Memory B cell (primary cell): ENCODE measurements around the gene LRRC34.

Experiments
- ATAC-seq: fragments of 150-1000 bp; cut with Tn5 transposase; 2 replicates; pipeline ENCODE4 v1.10.0; 2021; ENCODE audit warnings: low read depth, mild to moderate bottlenecking, moderate library complexity
- DNase-seq, 2 donors: peaks; one replicate each; pipeline ENCODE4 v3.0.0; 2022; ENCODE audit warnings: low spot score in 2 of 2
- H3K27ac Mint-ChIP-seq: one replicate; pipeline ENCODE4 v1.8.0; 2022; ENCODE audit warnings: mild to moderate bottlenecking, moderate library complexity, mixed read lengths
- H3K27me3 Mint-ChIP-seq: one replicate; pipeline ENCODE4 v1.8.0; 2022; ENCODE audit warnings: mixed read lengths
- H3K36me3 Mint-ChIP-seq: one replicate; pipeline ENCODE4 v1.8.0; 2022; ENCODE audit warnings: mild to moderate bottlenecking, mixed read lengths
- H3K4me1 Mint-ChIP-seq: one replicate; pipeline ENCODE4 v1.8.0; 2022; ENCODE audit warnings: mixed read lengths
- H3K4me3 Mint-ChIP-seq: one replicate; pipeline ENCODE4 v1.8.0; 2022; ENCODE audit warnings: mild to moderate bottlenecking, moderate library complexity, mixed read lengths
- H3K9me3 Mint-ChIP-seq: one replicate; pipeline ENCODE4 v1.8.0; 2022; ENCODE audit warnings: mixed read lengths

The LRRC34 gene

DNA sequence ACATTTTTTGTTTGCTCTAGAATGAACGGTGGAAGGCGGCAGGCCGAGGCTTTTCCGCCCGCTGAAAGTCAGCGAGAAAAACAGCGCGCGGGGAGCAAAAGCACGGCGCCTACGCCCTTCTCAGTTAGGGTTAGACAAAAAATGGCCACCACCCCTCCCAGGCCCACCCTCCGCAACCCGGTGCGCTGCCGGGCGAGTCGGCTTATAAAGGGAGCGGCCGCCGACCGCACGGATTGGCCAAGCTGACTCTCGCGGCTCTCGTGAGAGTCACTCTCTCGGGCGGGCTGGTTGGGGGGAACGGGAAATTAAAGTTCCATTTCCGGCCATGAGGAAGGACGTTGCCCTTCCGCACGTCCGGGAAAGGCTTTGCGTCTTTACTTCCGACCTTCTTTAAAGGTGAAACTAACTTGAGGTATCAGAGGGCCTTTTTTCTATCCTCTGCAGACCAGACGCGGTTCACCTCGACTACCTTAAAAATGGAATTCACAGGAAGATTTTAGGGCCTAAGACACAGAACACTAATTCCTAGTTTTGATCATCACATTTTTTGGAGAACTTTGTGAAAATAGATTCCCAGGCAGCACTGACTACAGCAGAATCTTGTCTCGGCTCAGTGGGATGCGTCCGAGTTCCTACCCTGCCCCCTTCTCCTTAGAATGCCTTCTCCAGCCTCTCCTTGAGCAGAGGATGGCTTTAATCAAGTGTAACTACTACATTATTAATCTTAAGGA is 47.7 kb downstream of the LRRC34 start, which contains the start of gene TERC:
Gene TERC, minus strand, starts transcription at position 179 of the 731 bp plus-strand sequence.
- DNase-seq (peak in 1 of 2 donors; percentile 83), ATAC-seq (peak; percentile 79)
- Mint-ChIP-seq H3K27me3 (no peaks in the 10 kb centered on the region), H3K4me3 (peak within 1 kb of the TSS; percentile 96), H3K27ac (peak within 1 kb of the TSS; percentile 96), H3K9me3 (peaks cover 5% of the 10 kb centered on the region), H3K36me3 (no peaks in the 10 kb centered on the region), H3K4me1 (peaks cover 8% of the 10 kb centered on the region)

DNA sequence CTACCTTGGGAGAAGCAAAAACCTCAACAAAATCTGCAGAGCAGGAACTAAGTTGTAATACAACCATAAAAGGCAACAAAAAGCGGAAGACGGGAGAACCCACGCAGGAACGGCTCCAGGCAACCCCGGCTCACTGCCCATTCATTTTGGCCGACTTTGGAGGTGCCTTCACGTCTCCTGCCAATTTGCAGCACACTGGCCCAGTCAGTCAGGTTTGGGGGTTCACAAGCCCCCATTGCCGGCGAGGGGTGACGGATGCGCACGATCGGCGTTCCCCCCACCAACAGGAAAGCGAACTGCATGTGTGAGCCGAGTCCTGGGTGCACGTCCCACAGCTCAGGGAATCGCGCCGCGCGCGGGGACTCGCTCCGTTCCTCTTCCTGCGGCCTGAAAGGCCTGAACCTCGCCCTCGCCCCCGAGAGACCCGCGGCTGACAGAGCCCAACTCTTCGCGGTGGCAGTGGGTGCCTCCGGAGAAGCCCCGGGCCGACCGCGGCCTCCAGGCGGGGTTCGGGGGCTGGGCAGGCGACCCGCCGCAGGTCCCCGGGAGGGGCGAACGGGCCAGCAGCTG is 48.3 kb downstream of the LRRC34 start:
- Mint-ChIP-seq H3K4me1 (peaks cover 8% of the 10 kb centered on the region), H3K36me3 (no peaks in the 10 kb centered on the region), H3K9me3 (peaks cover 5% of the 10 kb centered on the region), H3K27me3 (no peaks in the 10 kb centered on the region), H3K4me3 (peak overlapping the region; percentile 96), H3K27ac (peak overlapping the region; percentile 96)
- peak; percentile 50 for ATAC-seq
- DNase-seq = peak; percentile 62 to 78

DNA sequence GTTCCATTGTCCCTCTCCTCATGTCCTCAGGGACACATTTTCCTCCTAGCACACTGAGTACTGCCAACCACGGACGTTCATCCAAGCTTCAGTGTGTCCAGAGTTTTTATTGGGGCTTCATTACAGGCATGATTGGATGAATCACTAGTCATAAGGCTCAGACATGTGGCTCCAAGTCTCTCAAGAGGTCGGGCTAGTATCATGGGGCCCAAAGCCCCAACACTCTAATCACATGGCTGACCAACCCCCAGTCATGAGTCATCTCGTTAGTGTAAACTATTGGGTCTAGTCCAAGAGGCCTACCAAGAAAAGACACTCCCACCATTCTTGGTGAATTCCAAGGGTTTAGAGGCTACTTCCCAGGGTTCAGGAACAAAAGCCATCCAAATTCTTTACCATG is 52.2 kb downstream of the LRRC34 start:
- no peaks in the 10 kb centered on the region for H3K36me3 Mint-ChIP-seq
- H3K4me1 Mint-ChIP-seq = peaks cover 10% of the 10 kb centered on the region
- no peaks in the 10 kb centered on the region for H3K9me3 Mint-ChIP-seq
- peaks cover 5% of the 10 kb centered on the region for H3K27me3 Mint-ChIP-seq
- ATAC-seq (no peak), DNase-seq (no peak)
- H3K27ac Mint-ChIP-seq = no peak overlapping the region
- no peak overlapping the region for H3K4me3 Mint-ChIP-seq

GRCh38 chr3:169759256-169759655 is 53.4 kb downstream of the LRRC34 start:
- no peaks in the 10 kb centered on the region for H3K36me3 Mint-ChIP-seq
- H3K27me3 Mint-ChIP-seq = peaks cover 10% of the 10 kb centered on the region
- DNase-seq (no peak), ATAC-seq (no peak)
- H3K9me3 Mint-ChIP-seq = no peaks in the 10 kb centered on the region
- H3K4me1 Mint-ChIP-seq = peaks cover 10% of the 10 kb centered on the region
- no peak overlapping the region for H3K27ac Mint-ChIP-seq
- no peak overlapping the region for H3K4me3 Mint-ChIP-seq

GRCh38 chr3:169758359-169758994 is 54.2 kb downstream of the LRRC34 start:
- DNase-seq (no peak), ATAC-seq (no peak)
- Mint-ChIP-seq H3K4me3 (no peak overlapping the region), H3K27me3 (peaks cover 10% of the 10 kb centered on the region), H3K4me1 (peaks cover 4% of the 10 kb centered on the region), H3K27ac (no peak overlapping the region), H3K36me3 (no peaks in the 10 kb centered on the region), H3K9me3 (no peaks in the 10 kb centered on the region)

- no peaks in the 10 kb centered on the region for H3K9me3 Mint-ChIP-seq
- peaks cover 13% of the 10 kb centered on the region for H3K27me3 Mint-ChIP-seq
- H3K36me3 Mint-ChIP-seq = no peaks in the 10 kb centered on the region
- H3K27ac Mint-ChIP-seq = no peak overlapping the region
- peaks cover 4% of the 10 kb centered on the region for H3K4me1 Mint-ChIP-seq
- ATAC-seq (no peak), DNase-seq (no peak)
- no peak overlapping the region for H3K4me3 Mint-ChIP-seq
Observed at GRCh38 chr3:169755488-169755887, 57.2 kb downstream of the LRRC34 start.

DNA sequence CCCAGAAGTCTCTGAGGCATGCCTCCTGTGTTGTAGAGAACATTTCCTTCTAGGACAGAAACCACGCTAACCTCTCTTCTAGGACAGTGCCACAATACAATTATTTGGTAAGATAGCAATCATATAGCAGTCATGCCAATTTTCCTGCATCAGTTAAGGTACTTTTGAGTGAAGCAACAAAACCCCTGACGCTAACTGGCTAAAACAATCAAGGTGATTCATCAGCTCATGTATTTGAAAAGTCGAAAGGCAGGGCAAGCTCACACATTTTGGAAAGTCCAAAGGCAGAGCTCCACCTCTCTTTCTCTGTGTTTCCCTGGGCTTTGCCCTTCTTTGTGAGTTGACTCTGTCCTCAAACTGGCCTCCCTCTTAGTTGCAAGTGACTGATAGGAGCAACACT is 58.0 kb downstream of the LRRC34 start:
- Mint-ChIP-seq H3K9me3 (no peaks in the 10 kb centered on the region), H3K27ac (no peak overlapping the region), H3K36me3 (no peaks in the 10 kb centered on the region), H3K4me3 (no peak overlapping the region), H3K4me1 (peaks cover 4% of the 10 kb centered on the region), H3K27me3 (peaks cover 15% of the 10 kb centered on the region)
- DNase-seq (no peak), ATAC-seq (no peak)

GRCh38 chr3:169751875-169752274 is 60.8 kb downstream of the LRRC34 start:
- no peak for ATAC-seq
- DNase-seq = no peak
- Mint-ChIP-seq H3K27ac (no peak overlapping the region), H3K4me1 (peaks cover 2% of the 10 kb centered on the region), H3K27me3 (peaks cover 27% of the 10 kb centered on the region), H3K9me3 (no peaks in the 10 kb centered on the region), H3K36me3 (no peaks in the 10 kb centered on the region), H3K4me3 (no peak overlapping the region)

DNA sequence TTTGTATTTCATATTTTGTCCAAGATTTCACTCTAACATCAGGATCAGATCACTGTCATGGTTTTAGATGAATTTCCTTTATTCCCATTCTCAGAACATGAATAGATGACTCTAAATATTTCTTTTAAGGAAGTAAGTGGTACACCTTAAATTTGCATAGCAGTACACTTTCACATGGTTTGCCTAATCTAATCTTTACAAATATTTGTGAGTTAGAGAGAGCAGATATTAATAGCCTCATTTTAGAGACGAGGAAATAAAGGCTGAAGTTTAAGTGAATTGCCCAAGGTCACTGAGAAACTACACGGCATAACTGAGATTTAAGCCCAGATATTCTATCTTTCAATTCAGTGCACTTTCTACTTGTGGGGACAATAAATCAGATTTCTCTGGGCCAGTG is 62.0 kb downstream of the LRRC34 start:
- Mint-ChIP-seq H3K36me3 (no peaks in the 10 kb centered on the region), H3K27me3 (peaks cover 26% of the 10 kb centered on the region), H3K4me1 (peaks cover 2% of the 10 kb centered on the region), H3K9me3 (no peaks in the 10 kb centered on the region), H3K27ac (no peak overlapping the region), H3K4me3 (no peak overlapping the region)
- peak; percentile 32 for ATAC-seq
- no peak for DNase-seq

DNA sequence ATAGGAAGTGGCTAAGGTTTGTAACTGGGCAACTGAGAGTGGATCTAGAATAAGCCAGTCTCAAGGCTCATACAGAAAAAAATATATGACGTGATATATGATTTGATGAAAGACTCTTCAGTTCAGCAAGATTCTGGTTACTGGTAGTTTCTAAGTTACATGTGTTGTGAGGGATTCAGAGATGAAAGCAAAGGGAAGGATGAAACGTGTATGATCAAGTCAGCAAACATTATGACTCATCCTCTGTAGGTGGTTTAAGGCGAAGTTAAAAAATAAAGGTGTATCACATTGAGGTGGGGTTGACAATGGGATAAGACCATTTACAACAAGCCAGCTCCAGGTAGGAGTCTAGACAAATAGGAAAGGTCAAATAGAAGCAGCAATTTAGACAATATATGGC is 64.0 kb downstream of the LRRC34 start:
- no peak for ATAC-seq
- H3K27ac Mint-ChIP-seq = no peak overlapping the region
- no peaks in the 10 kb centered on the region for H3K9me3 Mint-ChIP-seq
- peaks cover 2% of the 10 kb centered on the region for H3K4me1 Mint-ChIP-seq
- DNase-seq = no peak
- H3K27me3 Mint-ChIP-seq = peaks cover 21% of the 10 kb centered on the region
- no peaks in the 10 kb centered on the region for H3K36me3 Mint-ChIP-seq
- no peak overlapping the region for H3K4me3 Mint-ChIP-seq

DNA sequence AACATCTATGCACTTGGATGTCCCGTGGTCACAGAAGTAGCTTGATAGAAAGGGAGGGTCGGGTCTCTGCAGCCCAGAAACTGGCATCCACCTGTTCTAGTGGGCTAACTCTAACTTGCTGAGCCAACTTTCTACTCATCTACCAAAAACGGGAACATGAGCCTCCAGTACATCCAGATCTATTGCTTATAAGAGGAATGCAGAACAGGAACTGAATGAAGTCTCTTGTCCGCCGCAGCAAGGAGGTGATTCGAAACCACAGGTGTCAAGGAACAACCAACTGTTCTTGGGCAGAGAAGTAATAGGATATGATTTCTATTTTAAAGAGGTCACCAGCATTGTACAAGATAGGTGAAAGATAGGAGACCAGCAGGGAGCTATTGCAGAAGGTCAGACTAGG is 65.8 kb downstream of the LRRC34 start:
- H3K36me3 Mint-ChIP-seq = no peaks in the 10 kb centered on the region
- no peak overlapping the region for H3K4me3 Mint-ChIP-seq
- ATAC-seq (no peak), DNase-seq (no peak)
- peaks cover 19% of the 10 kb centered on the region for H3K27me3 Mint-ChIP-seq
- H3K9me3 Mint-ChIP-seq = no peaks in the 10 kb centered on the region
- peaks cover 2% of the 10 kb centered on the region for H3K4me1 Mint-ChIP-seq
- H3K27ac Mint-ChIP-seq = no peak overlapping the region

DNA sequence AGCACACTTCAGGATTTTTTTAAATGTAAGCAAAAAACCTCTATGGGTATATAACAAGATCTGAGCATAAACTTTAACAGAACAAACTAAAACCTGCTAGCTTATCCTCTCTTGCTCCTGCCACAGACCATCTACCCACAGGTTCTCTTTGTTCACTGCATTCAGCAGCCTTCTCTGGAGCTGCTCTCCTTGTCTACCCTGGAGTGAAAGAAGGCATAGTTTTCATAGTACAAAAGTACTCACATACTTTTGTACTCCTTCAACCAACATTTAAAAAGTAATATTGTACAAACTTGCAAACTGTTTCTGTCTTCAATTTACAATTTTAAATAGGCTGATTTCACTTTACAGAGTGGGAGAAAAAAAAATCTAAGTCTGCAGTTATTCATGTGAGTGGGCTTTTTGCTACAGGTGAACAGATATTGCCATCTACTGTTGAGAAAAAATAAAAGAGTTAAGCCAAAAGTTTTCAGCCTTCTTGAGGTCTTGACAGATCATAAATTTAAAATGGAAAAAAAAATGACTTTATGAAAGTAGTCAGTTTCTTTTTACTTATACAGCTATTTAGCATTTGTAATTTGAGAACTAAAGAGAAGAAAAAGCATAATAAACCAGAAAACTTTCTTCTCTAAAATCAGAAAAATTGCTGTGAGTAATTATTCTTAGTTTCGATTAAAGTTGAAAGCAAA is 68.2 kb downstream of the LRRC34 start:
- H3K9me3 Mint-ChIP-seq = no peaks in the 10 kb centered on the region
- H3K27me3 Mint-ChIP-seq = peaks cover 18% of the 10 kb centered on the region
- no peak overlapping the region for H3K27ac Mint-ChIP-seq
- no peaks in the 10 kb centered on the region for H3K36me3 Mint-ChIP-seq
- DNase-seq (no peak), ATAC-seq (no peak)
- H3K4me3 Mint-ChIP-seq = no peak overlapping the region
- H3K4me1 Mint-ChIP-seq = peaks cover 2% of the 10 kb centered on the region
